GM23338 (cell line): Measurements from ENCODE around the gene CAMTA1. TPM values are rescaled to one million over a fixed set of nuclear protein-coding genes. Genes with fewer than 3 reads are reported as not detected.

Experiments
- ATAC-seq: fragments of 200-7000 bp; cut with Tn5 transposase; 3 replicates; pipeline ENCODE4 v1.9.1; 2020
- DNase-seq: peaks from one replicate; pipeline ENCODE4 v3.0.0-alpha.2; 2015; ENCODE audit warnings: low spot score
- H2AFZ ChIP-seq: fragments of 200-600 bp; sonication (generic); 2 replicates; pipeline ENCODE4 v1.8.0; 2016; ENCODE audit warnings: antibody characterized with exemption, mild to moderate bottlenecking, moderate library complexity
- H3F3A ChIP-seq: fragments of 200-600 bp; sonication (generic); replicated peaks from 2 replicates; pipeline ENCODE4 v1.8.0; 2017; ENCODE audit warnings: antibody characterized with exemption, mixed run types, low read depth
- H3K27ac ChIP-seq: fragments of 200-600 bp; sonication (generic); 2 replicates; pipeline ENCODE4 v1.6.1; 2016; ENCODE audit warnings: low read depth
- H3K27me3 ChIP-seq: fragments of 200-600 bp; sonication (generic); 2 replicates; pipeline ENCODE4 v1.8.0; 2016; ENCODE audit warnings: mild to moderate bottlenecking, mixed run types, moderate library complexity; ENCODE audit not compliant: insufficient read depth
- H3K36me3 ChIP-seq: fragments of 200-600 bp; sonication (generic); 2 replicates; pipeline ENCODE4 v1.8.0; 2016; ENCODE audit warnings: mild to moderate bottlenecking; ENCODE audit not compliant: insufficient read depth
- H3K4me1 ChIP-seq: fragments of 200-600 bp; sonication (generic); 2 replicates; pipeline ENCODE4 v1.8.0; 2016; ENCODE audit warnings: mild to moderate bottlenecking, moderate library complexity; ENCODE audit not compliant: insufficient read depth
- H3K4me2 ChIP-seq: fragments of 200-600 bp; sonication (generic); 2 replicates; pipeline ENCODE4 v1.7.1; 2017; ENCODE audit warnings: mixed run types
- H3K4me3 ChIP-seq: fragments of 200-600 bp; sonication (generic); 2 replicates; pipeline ENCODE4 v1.6.1; 2016; ENCODE audit warnings: mixed run types
- H3K79me2 ChIP-seq: fragments of 200-600 bp; sonication (generic); replicated peaks from 2 replicates; pipeline ENCODE4 v1.8.0; 2017; ENCODE audit warnings: mild to moderate bottlenecking; ENCODE audit not compliant: insufficient read depth
- H3K9me2 ChIP-seq: fragments of 200-600 bp; sonication (generic); 2 replicates; pipeline ENCODE4 v1.8.0; 2017; ENCODE audit not compliant: insufficient read depth
- H4K20me1 ChIP-seq: fragments of 200-600 bp; sonication (generic); replicated peaks from 2 replicates; pipeline ENCODE4 v1.8.0; 2017; ENCODE audit warnings: mild to moderate bottlenecking; ENCODE audit not compliant: insufficient read depth
- H3K27ac Mint-ChIP-seq: 2 replicates; pipeline ENCODE4 v1.8.0; 2020; ENCODE audit warnings: inconsistent platforms, mild to moderate bottlenecking, moderate library complexity, mixed read lengths
- H3K27me3 Mint-ChIP-seq: 3 replicates; pipeline ENCODE4 v1.8.0; 2022; ENCODE audit warnings: low read depth, mild to moderate bottlenecking, moderate library complexity, mixed read lengths, inconsistent platforms; ENCODE audit not compliant: insufficient read depth, poor library complexity
- H3K36me3 Mint-ChIP-seq: 3 replicates; pipeline ENCODE4 v1.8.0; 2021; ENCODE audit warnings: low read depth, mild to moderate bottlenecking, inconsistent platforms, moderate library complexity, mixed read lengths
- H3K4me1 Mint-ChIP-seq: 3 replicates; pipeline ENCODE4 v1.8.0; 2020; ENCODE audit warnings: mild to moderate bottlenecking, inconsistent platforms, mixed read lengths
- H3K4me3 Mint-ChIP-seq: 3 replicates; pipeline ENCODE4 v1.8.0; 2021; ENCODE audit warnings: moderate library complexity, mild to moderate bottlenecking, inconsistent platforms, mixed read lengths
- H3K9me3 Mint-ChIP-seq: 3 replicates; pipeline ENCODE4 v1.8.0; 2020; ENCODE audit warnings: moderate library complexity, mild to moderate bottlenecking, inconsistent platforms, mixed read lengths
- CREB1 ChIP-seq: fragments of 250-450 bp; sonication (Bioruptor Pico); IDR thresholded peaks from 2 replicates; pipeline ENCODE4 v1.5.0; 2020; ENCODE audit warnings: low read depth, mild to moderate bottlenecking, moderate library complexity
- EZH2 ChIP-seq: fragments of 200-600 bp; sonication (generic); IDR thresholded peaks from one replicate; pipeline ENCODE4 v1.8.0; 2017; ENCODE audit warnings: antibody characterized with exemption, mild to moderate bottlenecking, low read depth; ENCODE audit not compliant: unreplicated experiment
- EZH2phosphoT487 ChIP-seq: fragments of 200-600 bp; sonication (generic); IDR thresholded peaks from one replicate; pipeline ENCODE4 v1.8.1; 2018; ENCODE audit warnings: antibody characterized with exemption; ENCODE audit not compliant: unreplicated experiment
- JUNB ChIP-seq: IDR thresholded peaks from one replicate; pipeline ENCODE4 v1.6.1; 2016; ENCODE audit warnings: antibody characterized with exemption; ENCODE audit not compliant: unreplicated experiment
- NANOG ChIP-seq: IDR thresholded peaks from 2 replicates; pipeline ENCODE4 v1.6.1; 2016; ENCODE audit warnings: antibody characterized with exemption, borderline replicate concordance
- POLR2AphosphoS5 ChIP-seq: IDR thresholded peaks from 2 replicates; pipeline ENCODE4 v1.6.1; 2016; ENCODE audit warnings: antibody characterized with exemption, low read depth
- STAT1 ChIP-seq: IDR thresholded peaks from one replicate; pipeline ENCODE4 v1.6.1; 2016; ENCODE audit warnings: antibody characterized with exemption; ENCODE audit not compliant: unreplicated experiment
- ZNF331 ChIP-seq: fragments of 250-450 bp; sonication (Bioruptor Pico); IDR thresholded peaks from 2 replicates; pipeline ENCODE4 v1.5.0; 2020; ENCODE audit warnings: low read depth, mild to moderate bottlenecking, moderate library complexity
- polyA plus RNA-seq: library from polyadenylated mRNA; unstranded; fragments of >200 nt; fragmentation: Nextera tagmentation; extraction: Ambion mirVana; gene quantifications from 2 replicates; pipeline ENCODE4 v1.2.1, GENCODE V29; 2016
- total RNA-seq: library from RNA; depleted of rRNA; stranded (reverse); fragments of >200 nt; shearing (Covaris generic); gene quantifications from 2 replicates; pipeline ENCODE4 v1.2.3, GENCODE V29; 2014
- TF ChIP-seq, protein P1 (sequence below), 2 experiments: fragments of 200-600 bp in 1 of 2; sonication (generic) in 1 of 2; conservative IDR thresholded peaks; 2 replicates each; pipeline versions ENCODE4 v1.5.1 to v1.6.1; 2016 to 2017; ENCODE audit warnings: antibody characterized with exemption in 2 of 2, low read depth in 2 of 2, mild to moderate bottlenecking in 2 of 2, moderate library complexity in 1 of 2
- TF ChIP-seq, protein P2 (sequence below): IDR thresholded peaks from 2 replicates; pipeline ENCODE4 v1.6.1; 2016; ENCODE audit warnings: antibody characterized with exemption
- TF ChIP-seq, protein P3 (sequence below): fragments of 250-450 bp; sonication (Bioruptor Pico); IDR thresholded peaks from 2 replicates; pipeline ENCODE4 v1.5.0; 2020; ENCODE audit warnings: mild to moderate bottlenecking, moderate library complexity

CAMTA1 gene
- total and polyA plus RNA-seq, 2 experiments from 2014 or later: 115 to 519 TPM

DNA sequence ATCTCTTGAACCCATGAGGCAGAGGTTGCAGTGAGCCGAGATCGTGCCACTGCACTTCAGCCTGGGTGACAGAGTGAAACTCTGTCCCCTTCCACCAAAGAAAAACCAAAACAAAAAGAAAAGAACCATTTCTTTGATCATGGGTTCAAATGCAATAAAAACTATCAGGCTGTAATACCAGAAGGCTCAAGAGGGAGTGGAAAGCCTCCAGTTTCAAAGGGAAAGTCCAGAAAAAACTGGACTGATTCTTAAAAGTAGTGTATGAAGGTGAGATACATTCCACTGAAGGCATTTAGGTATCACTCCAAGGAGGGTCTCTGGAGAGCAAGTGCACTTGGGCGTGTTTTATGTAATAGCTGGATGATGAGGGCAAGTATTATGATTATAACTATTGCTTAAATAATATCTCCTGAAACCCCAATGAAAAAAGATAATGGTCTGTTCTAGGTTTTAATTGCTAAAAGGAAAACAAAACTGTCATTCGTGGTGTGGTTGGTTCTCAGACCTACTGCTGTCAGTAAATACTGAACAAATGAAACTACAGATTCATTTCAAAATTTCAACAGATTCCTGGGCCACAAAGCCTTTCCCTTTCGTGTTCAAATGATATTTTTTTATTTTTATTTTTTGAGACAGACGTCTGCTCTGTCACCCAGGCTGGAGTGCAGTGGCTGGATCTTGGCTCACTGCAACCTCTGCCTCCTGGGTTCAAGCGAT is 6.0 kb upstream of the CAMTA1 start:
- no peaks in the 10 kb centered on the region for H3K36me3 ChIP-seq
- peaks cover 9% of the 10 kb centered on the region; the same call in 1 of the 2 replicates for H3K4me1 ChIP-seq
- 0 out of 3 replicates have a peak, but pooled peaks cover 4% of the 10 kb centered on the region for H3K9me3 Mint-ChIP-seq
- H3K4me3 Mint-ChIP-seq: no peak overlapping the region
- no peak overlapping the region for H2AFZ ChIP-seq
- ATAC-seq (no peak), DNase-seq (no peak)
- H3K36me3 Mint-ChIP-seq: no peaks in the 10 kb centered on the region
- H3K27me3 Mint-ChIP-seq: peaks cover 7% of the 10 kb centered on the region
- H3K4me2 ChIP-seq: no peak overlapping the region
- H3K79me2 ChIP-seq: peaks cover 12% of the 10 kb centered on the region; the same call in 1 of the 2 replicates
- H3K9me2 ChIP-seq: no peaks in the 10 kb centered on the region
- H3K27ac ChIP-seq: no peak overlapping the region
- no peak for TF ChIP-seq POLR2AphosphoS5
- no peak for TF ChIP-seq EZH2phosphoT487
- TF ChIP-seq ZNF331 (CRISPR knock-in tag): no peak
- TF ChIP-seq, protein P1, sequence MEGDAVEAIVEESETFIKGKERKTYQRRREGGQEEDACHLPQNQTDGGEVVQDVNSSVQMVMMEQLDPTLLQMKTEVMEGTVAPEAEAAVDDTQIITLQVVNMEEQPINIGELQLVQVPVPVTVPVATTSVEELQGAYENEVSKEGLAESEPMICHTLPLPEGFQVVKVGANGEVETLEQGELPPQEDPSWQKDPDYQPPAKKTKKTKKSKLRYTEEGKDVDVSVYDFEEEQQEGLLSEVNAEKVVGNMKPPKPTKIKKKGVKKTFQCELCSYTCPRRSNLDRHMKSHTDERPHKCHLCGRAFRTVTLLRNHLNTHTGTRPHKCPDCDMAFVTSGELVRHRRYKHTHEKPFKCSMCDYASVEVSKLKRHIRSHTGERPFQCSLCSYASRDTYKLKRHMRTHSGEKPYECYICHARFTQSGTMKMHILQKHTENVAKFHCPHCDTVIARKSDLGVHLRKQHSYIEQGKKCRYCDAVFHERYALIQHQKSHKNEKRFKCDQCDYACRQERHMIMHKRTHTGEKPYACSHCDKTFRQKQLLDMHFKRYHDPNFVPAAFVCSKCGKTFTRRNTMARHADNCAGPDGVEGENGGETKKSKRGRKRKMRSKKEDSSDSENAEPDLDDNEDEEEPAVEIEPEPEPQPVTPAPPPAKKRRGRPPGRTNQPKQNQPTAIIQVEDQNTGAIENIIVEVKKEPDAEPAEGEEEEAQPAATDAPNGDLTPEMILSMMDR (conservative IDR thresholded peaks at IDR 0.05; ENCODE audit: low read depth in 2 of 2): no peak
- TF ChIP-seq, protein P2, sequence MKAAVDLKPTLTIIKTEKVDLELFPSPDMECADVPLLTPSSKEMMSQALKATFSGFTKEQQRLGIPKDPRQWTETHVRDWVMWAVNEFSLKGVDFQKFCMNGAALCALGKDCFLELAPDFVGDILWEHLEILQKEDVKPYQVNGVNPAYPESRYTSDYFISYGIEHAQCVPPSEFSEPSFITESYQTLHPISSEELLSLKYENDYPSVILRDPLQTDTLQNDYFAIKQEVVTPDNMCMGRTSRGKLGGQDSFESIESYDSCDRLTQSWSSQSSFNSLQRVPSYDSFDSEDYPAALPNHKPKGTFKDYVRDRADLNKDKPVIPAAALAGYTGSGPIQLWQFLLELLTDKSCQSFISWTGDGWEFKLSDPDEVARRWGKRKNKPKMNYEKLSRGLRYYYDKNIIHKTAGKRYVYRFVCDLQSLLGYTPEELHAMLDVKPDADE: no peak
- TF ChIP-seq NANOG: no peak
- no peak for TF ChIP-seq JUNB
- TF ChIP-seq EZH2: no peak
- no peak for TF ChIP-seq STAT1
- TF ChIP-seq, protein P3, sequence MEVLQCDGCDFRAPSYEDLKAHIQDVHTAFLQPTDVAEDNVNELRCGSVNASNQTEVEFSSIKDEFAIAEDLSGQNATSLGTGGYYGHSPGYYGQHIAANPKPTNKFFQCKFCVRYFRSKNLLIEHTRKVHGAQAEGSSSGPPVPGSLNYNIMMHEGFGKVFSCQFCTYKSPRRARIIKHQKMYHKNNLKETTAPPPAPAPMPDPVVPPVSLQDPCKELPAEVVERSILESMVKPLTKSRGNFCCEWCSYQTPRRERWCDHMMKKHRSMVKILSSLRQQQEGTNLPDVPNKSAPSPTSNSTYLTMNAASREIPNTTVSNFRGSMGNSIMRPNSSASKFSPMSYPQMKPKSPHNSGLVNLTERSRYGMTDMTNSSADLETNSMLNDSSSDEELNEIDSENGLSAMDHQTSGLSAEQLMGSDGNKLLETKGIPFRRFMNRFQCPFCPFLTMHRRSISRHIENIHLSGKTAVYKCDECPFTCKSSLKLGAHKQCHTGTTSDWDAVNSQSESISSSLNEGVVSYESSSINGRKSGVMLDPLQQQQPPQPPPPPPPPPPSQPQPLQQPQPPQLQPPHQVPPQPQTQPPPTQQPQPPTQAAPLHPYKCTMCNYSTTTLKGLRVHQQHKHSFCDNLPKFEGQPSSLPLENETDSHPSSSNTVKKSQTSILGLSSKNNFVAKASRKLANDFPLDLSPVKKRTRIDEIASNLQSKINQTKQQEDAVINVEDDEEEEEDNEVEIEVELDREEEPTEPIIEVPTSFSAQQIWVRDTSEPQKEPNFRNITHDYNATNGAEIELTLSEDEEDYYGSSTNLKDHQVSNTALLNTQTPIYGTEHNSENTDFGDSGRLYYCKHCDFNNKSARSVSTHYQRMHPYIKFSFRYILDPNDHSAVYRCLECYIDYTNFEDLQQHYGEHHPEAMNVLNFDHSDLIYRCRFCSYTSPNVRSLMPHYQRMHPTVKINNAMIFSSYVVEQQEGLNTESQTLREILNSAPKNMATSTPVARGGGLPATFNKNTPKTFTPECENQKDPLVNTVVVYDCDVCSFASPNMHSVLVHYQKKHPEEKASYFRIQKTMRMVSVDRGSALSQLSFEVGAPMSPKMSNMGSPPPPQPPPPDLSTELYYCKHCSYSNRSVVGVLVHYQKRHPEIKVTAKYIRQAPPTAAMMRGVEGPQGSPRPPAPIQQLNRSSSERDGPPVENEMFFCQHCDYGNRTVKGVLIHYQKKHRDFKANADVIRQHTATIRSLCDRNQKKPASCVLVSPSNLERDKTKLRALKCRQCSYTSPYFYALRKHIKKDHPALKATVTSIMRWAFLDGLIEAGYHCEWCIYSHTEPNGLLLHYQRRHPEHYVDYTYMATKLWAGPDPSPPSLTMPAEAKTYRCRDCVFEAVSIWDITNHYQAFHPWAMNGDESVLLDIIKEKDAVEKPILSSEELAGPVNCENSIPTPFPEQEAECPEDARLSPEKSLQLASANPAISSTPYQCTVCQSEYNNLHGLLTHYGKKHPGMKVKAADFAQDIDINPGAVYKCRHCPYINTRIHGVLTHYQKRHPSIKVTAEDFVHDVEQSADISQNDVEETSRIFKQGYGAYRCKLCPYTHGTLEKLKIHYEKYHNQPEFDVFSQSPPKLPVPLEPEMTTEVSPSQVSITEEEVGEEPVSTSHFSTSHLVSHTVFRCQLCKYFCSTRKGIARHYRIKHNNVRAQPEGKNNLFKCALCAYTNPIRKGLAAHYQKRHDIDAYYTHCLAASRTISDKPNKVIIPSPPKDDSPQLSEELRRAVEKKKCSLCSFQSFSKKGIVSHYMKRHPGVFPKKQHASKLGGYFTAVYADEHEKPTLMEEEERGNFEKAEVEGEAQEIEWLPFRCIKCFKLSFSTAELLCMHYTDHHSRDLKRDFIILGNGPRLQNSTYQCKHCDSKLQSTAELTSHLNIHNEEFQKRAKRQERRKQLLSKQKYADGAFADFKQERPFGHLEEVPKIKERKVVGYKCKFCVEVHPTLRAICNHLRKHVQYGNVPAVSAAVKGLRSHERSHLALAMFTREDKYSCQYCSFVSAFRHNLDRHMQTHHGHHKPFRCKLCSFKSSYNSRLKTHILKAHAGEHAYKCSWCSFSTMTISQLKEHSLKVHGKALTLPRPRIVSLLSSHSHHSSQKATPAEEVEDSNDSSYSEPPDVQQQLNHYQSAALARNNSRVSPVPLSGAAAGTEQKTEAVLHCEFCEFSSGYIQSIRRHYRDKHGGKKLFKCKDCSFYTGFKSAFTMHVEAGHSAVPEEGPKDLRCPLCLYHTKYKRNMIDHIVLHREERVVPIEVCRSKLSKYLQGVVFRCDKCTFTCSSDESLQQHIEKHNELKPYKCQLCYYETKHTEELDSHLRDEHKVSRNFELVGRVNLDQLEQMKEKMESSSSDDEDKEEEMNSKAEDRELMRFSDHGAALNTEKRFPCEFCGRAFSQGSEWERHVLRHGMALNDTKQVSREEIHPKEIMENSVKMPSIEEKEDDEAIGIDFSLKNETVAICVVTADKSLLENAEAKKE (CRISPR knock-in tag): no peak
- TF ChIP-seq CREB1 (CRISPR knock-in tag): no peak
- H3K4me3 ChIP-seq: no peak overlapping the region
- H3K27me3 ChIP-seq: no peaks in the 10 kb centered on the region
- no peaks in the 10 kb centered on the region for H4K20me1 ChIP-seq
- no peak overlapping the region for H3K27ac Mint-ChIP-seq
- H3K4me1 Mint-ChIP-seq: peaks cover 7% of the 10 kb centered on the region; the same call in 2 of the 3 replicates
- H3F3A ChIP-seq: no peaks in the 10 kb centered on the region
